Heart right ventricle (tissue), 16 donors: Measurements from ENCODE around the gene SLC2A9. TPM values are rescaled to one million over a fixed set of nuclear protein-coding genes. Genes with fewer than 3 reads are reported as not detected.

Source experiments
- ATAC-seq, 8 donors: fragments of 200-7000 bp; cut with Tn5 transposase; one replicate each; pipeline ENCODE4 v1.9.1; 2020; ENCODE audit warnings: mild to moderate bottlenecking in 8 of 8, moderate library complexity in 8 of 8, moderate number of reproducible peaks in 1 of 8
- DNase-seq, 2 donors: peaks; one replicate each; pipeline ENCODE4 v3.0.0-alpha.2; 2020
- H3K27ac ChIP-seq, 10 donors: fragments of 200-600 bp; sonication (generic) in 2 of 10; one replicate each; pipeline versions ENCODE4 v1.5.0 to v1.8.0; 2020 to 2022; ENCODE audit warnings: mild to moderate bottlenecking in 3 of 10
- H3K27me3 ChIP-seq, 7 donors: fragments of 200-600 bp; one replicate each; pipeline ENCODE4 v1.8.0; 2021 to 2022; ENCODE audit warnings: mild to moderate bottlenecking in 2 of 7
- H3K36me3 ChIP-seq, 9 donors: fragments of 200-600 bp; sonication (generic) in 1 of 9; one replicate each; pipeline versions ENCODE4 v1.5.0 to v1.8.0; 2020 to 2022; ENCODE audit warnings: mild to moderate bottlenecking in 2 of 9
- H3K4me1 ChIP-seq, 9 donors: fragments of 200-600 bp; sonication (generic) in 1 of 9; one replicate each; pipeline versions ENCODE4 v1.5.0 to v1.8.0; 2020 to 2022; ENCODE audit warnings: mild to moderate bottlenecking in 4 of 9
- H3K4me3 ChIP-seq, 10 donors: fragments of 200-600 bp; sonication (generic) in 2 of 10; one replicate each; pipeline versions ENCODE4 v1.5.0 to v1.8.0; 2020 to 2022; ENCODE audit warnings: mild to moderate bottlenecking in 7 of 10, moderate library complexity in 2 of 10
- H3K9me3 ChIP-seq, 11 donors: fragments of 200-600 bp in 10 of 11; sonication (generic) in 2 of 11; one replicate each; pipeline versions ENCODE4 v1.5.0 to v1.8.0; 2013 to 2022; ENCODE audit warnings: mild to moderate bottlenecking in 2 of 11, control low read depth in 1 of 11, moderate library complexity in 1 of 11
- WGBS, 2 donors: extraction: QIAGEN DNeasy Blood & Tissue Kit; methylation state at CpG; one replicate each; pipeline ENCODE4 v1.1.7; 2013; ENCODE audit warnings: inconsistent platforms in 1 of 2; 5-methylcytosine and 5-hydroxymethylcytosine counted together
- intact Hi-C, 10 donors: fragments of 100-400 bp; cut with DNase I; formaldehyde crosslinking; loops; one replicate each; pipeline versions ENCODE4 v1.11.1 to v1.14.2; 2022
- polyA plus RNA-seq, 2 donors: library from polyadenylated mRNA; stranded (reverse); fragments of 200-250 nt; gene quantifications; one replicate each; pipeline ENCODE4 v1.2.3, GENCODE V29; 2013
- total RNA-seq, 10 donors: library from RNA; stranded (reverse); fragmentation: NEBNext Ultra II Directional in 3 of 10; extraction: Animal tissue kit (Norgen Biotek cat#: 25700) in 3 of 10; gene quantifications; one replicate each; pipeline versions ENCODE4 v1.2.1 to v1.2.4, GENCODE V29; 2021 to 2023
- TF ChIP-seq, protein P1 (sequence below), 9 donors: fragments of 200-600 bp; sonication (generic) in 2 of 9; IDR thresholded peaks; one replicate each; pipeline versions ENCODE4 v1.5.0 to v1.8.0; 2021 to 2022; ENCODE audit warnings: antibody characterized with exemption in 9 of 9, mild to moderate bottlenecking in 5 of 9, moderate library complexity in 1 of 9
- donor health status: Arrhythmogenic right ventricular cardiomyopathy.
- donor health status: ischemic (EF 13 %, LVEDD 7.1; RV severe dilation, severe dysfunction).
- donor health status: healthy with polysubstance abuse.
- donor health status: DM: no; HTN: yes; CAD: no.
- donor health status: DM: no; HTN: no; CAD: no.
- donor health status: ischemic (EF 25% LVEDD 6.9; RV normal size, moderate dysfunction).
- donor health status: ischemic (EF 25% LVEDD 5.7; RV mildly dilated, moderate dysfunction).
- donor health status: healthy.
- donor health status: DM: yes; HTN: yes; CAD: no.
- donor health status: Ischemic cardiomyopathy.
- donor health status: ischemic (EF 35%, LVEDD 5.7; RV mildly dilated, moderate dysfunction).
- donor health status: nonischemic (EF 11% LVEDD 7.7; RV severe dilation, severe dysfunction).
- donor health status: DM: yes; HTN: yes; CAD: no.
- donor health status: PGD.
- donor health status: ischemic (EF 29% LVEDD 5.4; RV normal size, mild dysfunction).
- donor health status: nonischemic (EF 23%, LVEDD 6.1; RV moderate dilation, normal function).

Gene SLC2A9
- total and polyA plus RNA-seq, 12 donors = 3.1 to 10.9 (median 5.5) TPM

- intact Hi-C loops = loop anchor here in 2 of 10 donors (10.0 kb wide), 1 partner anchor 86 kb away; the partner anchor contains the start of gene WDR1 (in 2 of the 2)
- no peak overlapping the region for H3K27ac ChIP-seq
- no peaks in the 10 kb centered on the region for H3K36me3 ChIP-seq
- DNase-seq (no peak), ATAC-seq (no peak)
- peaks cover 16 to 55% (median 32%) of the 10 kb centered on the region in 9 donors for H3K4me1 ChIP-seq
- whole genome bisulfite sequencing, 2 donors = 71 to 72% methylated on average over 4 of the region's 4 CpGs
- H3K9me3 ChIP-seq = no peaks in the 10 kb centered on the region
- H3K27me3 ChIP-seq = no peaks in the 10 kb centered on the region
- H3K4me3 ChIP-seq = no peak overlapping the region
- TF ChIP-seq, protein P1, sequence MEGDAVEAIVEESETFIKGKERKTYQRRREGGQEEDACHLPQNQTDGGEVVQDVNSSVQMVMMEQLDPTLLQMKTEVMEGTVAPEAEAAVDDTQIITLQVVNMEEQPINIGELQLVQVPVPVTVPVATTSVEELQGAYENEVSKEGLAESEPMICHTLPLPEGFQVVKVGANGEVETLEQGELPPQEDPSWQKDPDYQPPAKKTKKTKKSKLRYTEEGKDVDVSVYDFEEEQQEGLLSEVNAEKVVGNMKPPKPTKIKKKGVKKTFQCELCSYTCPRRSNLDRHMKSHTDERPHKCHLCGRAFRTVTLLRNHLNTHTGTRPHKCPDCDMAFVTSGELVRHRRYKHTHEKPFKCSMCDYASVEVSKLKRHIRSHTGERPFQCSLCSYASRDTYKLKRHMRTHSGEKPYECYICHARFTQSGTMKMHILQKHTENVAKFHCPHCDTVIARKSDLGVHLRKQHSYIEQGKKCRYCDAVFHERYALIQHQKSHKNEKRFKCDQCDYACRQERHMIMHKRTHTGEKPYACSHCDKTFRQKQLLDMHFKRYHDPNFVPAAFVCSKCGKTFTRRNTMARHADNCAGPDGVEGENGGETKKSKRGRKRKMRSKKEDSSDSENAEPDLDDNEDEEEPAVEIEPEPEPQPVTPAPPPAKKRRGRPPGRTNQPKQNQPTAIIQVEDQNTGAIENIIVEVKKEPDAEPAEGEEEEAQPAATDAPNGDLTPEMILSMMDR (IDR thresholded peaks at IDR 0.05) = no peak
Observed at GRCh38 chr4:10028910-10029309, 7.6 kb upstream of the SLC2A9 start.

GRCh38 chr4:10026485-10026884, 5.2 kb upstream of the SLC2A9 start:
- Histone ChIP-seq H3K27ac (no peak overlapping the region), H3K4me3 (no peak overlapping the region), H3K36me3 (no peaks in the 10 kb centered on the region), H3K9me3 (no peaks in the 10 kb centered on the region), H3K4me1 (peaks cover 13 to 55% (median 28%) of the 10 kb centered on the region in 9 donors), H3K27me3 (no peaks in the 10 kb centered on the region)
- no peak for DNase-seq
- WGBS, 2 donors = 86% methylated on average over 9 of the region's 9 CpGs
- intact Hi-C loops = loop anchor here in 2 of 10 donors (10.0 kb wide), 1 partner anchor 88 kb away; the partner anchor contains the start of gene WDR1 (in 2 of the 2)
- TF ChIP-seq, protein P1 (IDR thresholded peaks at IDR 0.05) = no peak
- no peak for ATAC-seq

GRCh38 chr4:10025230-10025806, 4.0 kb upstream of the SLC2A9 start:
- H3K9me3 ChIP-seq = no peaks in the 10 kb centered on the region
- 74 to 81% methylated on average over 3 of the region's 3 CpGs for WGBS, 2 donors
- no peak for DNase-seq
- no peak overlapping the region for H3K4me3 ChIP-seq
- no peaks in the 10 kb centered on the region for H3K27me3 ChIP-seq
- no peak for ATAC-seq
- H3K27ac ChIP-seq = no peak overlapping the region
- TF ChIP-seq, protein P1 (IDR thresholded peaks at IDR 0.05) = no peak
- no peaks in the 10 kb centered on the region for H3K36me3 ChIP-seq
- intact Hi-C loops = loop anchor here in 2 of 10 donors (2.0 to 10.0 kb wide), 2 partner anchors 29 to 89 kb away; partner anchors contain the start of gene WDR1 (in 2 of the 2)
- H3K4me1 ChIP-seq = peaks cover 6 to 55% (median 28%) of the 10 kb centered on the region in 9 donors

- intact Hi-C loops = loop anchor here in 3 of 10 donors (2.0 to 10.0 kb wide), 3 partner anchors 30 to 90 kb away; partner anchors contain the start of gene WDR1 (in 2 of the 3)
- ATAC-seq (peak in 3 of 8 donors; percentile 15 to 23 (median 16)), DNase-seq (no peak)
- Histone ChIP-seq H3K27me3 (no peaks in the 10 kb centered on the region), H3K4me1 (peaks cover 11 to 65% (median 36%) of the 10 kb centered on the region in 9 donors), H3K9me3 (no peaks in the 10 kb centered on the region), H3K4me3 (no peak overlapping the region), H3K36me3 (no peaks in the 10 kb centered on the region), H3K27ac (peak overlapping the region in 6 of 10 donors; percentile 4 to 84 (median 27))
- TF ChIP-seq, protein P1 (IDR thresholded peaks at IDR 0.05) = no peak
- WGBS, 2 donors = 61 to 76% methylated on average over 2 of the region's 2 CpGs
Observed at GRCh38 chr4:10024303-10024702, 3.0 kb upstream of the SLC2A9 start.
